Natural killer cell treated with Interleukin-12 subunit alpha and Interleukin-12 subunit beta and Interleukin-15 and Interleukin-18, amount 100 ng/mL, for 72 hours (primary cell): ENCODE results near the gene SREBF2. TPM values are rescaled to one million over a fixed set of nuclear protein-coding genes. Genes with fewer than 3 reads are reported as not detected.
A peak's percentile ranks its signal among the peaks of the same experiment; 100 is the strongest.

Experiments used
- ATAC-seq, 2 donors: fragments of 150-1000 bp; cut with Tn5 transposase in 1 of 2; sonication (Bioruptor Pico), chemical (Tn5 transposase) in 1 of 2; 2 replicates each; pipeline ENCODE4 v1.10.0; 2021
- DNase-seq: peaks from one replicate; pipeline ENCODE4 v3.0.0; 2022; ENCODE audit warnings: low spot score
- H3K27ac Mint-ChIP-seq, 2 donors: 1 replicate in 1 of 2; 2 replicates in 1 of 2; pipeline ENCODE4 v1.8.0; 2022; ENCODE audit warnings: mixed read lengths in 2 of 2, mild to moderate bottlenecking in 1 of 2, moderate library complexity in 1 of 2
- H3K27me3 Mint-ChIP-seq, 2 donors: 1 replicate in 1 of 2; 2 replicates in 1 of 2; pipeline ENCODE4 v1.8.0; 2022; ENCODE audit warnings: mixed read lengths in 2 of 2
- H3K36me3 Mint-ChIP-seq: one replicate; pipeline ENCODE4 v1.8.0; 2022; ENCODE audit warnings: mixed read lengths
- H3K4me1 Mint-ChIP-seq, 2 donors: 1 replicate in 1 of 2; 2 replicates in 1 of 2; pipeline ENCODE4 v1.8.0; 2022; ENCODE audit warnings: low read depth in 2 of 2, mixed read lengths in 2 of 2, mild to moderate bottlenecking in 1 of 2
- H3K4me3 Mint-ChIP-seq: one replicate; pipeline ENCODE4 v1.8.0; 2022; ENCODE audit warnings: mixed read lengths
- H3K9me3 Mint-ChIP-seq: 2 replicates; pipeline ENCODE4 v1.8.0; 2022; ENCODE audit warnings: mixed read lengths
- total RNA-seq, 2 donors: library from RNA; stranded (reverse); gene quantifications; one replicate each; pipeline ENCODE4 v1.2.3, GENCODE V29; 2022

SREBF2 gene
- total RNA-seq, 2 donors from 2014 or later, result 205 to 211 TPM

DNA sequence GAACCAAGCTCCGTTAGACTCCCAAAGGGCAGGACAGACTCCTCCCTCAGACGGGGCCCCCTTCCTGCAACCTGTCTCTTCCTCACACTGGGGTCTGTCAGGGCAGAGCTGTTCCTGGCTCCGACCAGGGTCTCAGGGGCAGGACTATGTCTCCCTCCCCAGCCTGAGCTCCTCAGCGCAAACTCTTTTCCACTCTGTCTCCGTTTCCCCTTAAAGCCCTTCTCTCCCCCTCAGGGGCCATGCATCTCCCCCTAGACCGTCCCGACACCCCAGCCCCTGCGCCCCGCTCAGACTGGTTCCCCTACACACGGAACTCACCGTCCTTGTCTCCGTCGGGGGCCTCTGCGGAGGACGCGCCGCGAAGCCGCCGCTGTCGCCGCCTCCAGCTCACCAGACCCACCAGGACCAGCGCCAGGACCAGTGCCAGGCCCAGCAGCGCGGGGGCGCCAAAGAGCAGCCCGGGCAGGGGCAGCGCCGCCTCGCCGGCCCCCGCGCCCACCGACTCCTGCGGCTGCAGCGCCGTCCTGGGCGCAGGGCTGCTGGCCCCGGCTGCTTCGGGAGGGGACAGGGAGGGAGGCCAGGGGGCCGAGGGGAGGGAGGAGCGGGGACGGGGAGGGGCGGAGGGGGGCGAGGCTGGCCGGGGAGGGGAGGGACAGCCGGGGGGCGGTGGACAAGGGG is 93.0 kb downstream of the SREBF2 start:
- Mint-ChIP-seq H3K4me1 (peaks cover 0 to 6% of the 10 kb centered on the region in 2 donors), H3K27ac (no peak overlapping the region), H3K27me3 (peaks cover 0 to 3% of the 10 kb centered on the region in 2 donors), H3K4me3 (peak overlapping the region; percentile 52), H3K36me3 (no peaks in the 10 kb centered on the region), H3K9me3 (no peaks in the 10 kb centered on the region)
- DNase-seq (no peak), ATAC-seq (peak; percentile 79 to 86)

DNA sequence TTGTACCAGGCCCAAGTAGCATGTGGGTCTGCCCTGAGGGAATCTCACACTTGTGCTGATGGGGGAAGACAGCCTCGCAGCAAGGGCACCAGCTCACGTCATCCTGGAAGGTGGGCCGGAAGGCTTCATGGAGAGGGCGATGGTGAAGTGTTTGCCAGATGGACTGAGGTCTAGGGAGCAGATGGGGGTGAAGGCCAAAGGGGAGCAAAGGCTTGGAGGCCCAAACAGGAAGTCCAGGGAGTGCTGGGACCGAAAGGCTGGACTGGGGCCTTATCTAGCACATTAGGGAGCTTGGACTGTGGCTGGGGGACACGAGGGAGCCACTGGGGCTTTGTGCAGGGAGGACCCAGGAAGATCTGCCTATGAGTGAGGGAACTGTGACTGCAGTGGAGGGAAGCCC is 94.9 kb downstream of the SREBF2 start:
- Mint-ChIP-seq H3K36me3 (no peaks in the 10 kb centered on the region), H3K27me3 (peaks cover 0 to 3% of the 10 kb centered on the region in 2 donors), H3K4me3 (peak overlapping the region; percentile 26), H3K9me3 (no peaks in the 10 kb centered on the region), H3K4me1 (peaks cover 0 to 8% of the 10 kb centered on the region in 2 donors), H3K27ac (no peak overlapping the region)
- DNase-seq, result no peak
- no peak for ATAC-seq

DNA sequence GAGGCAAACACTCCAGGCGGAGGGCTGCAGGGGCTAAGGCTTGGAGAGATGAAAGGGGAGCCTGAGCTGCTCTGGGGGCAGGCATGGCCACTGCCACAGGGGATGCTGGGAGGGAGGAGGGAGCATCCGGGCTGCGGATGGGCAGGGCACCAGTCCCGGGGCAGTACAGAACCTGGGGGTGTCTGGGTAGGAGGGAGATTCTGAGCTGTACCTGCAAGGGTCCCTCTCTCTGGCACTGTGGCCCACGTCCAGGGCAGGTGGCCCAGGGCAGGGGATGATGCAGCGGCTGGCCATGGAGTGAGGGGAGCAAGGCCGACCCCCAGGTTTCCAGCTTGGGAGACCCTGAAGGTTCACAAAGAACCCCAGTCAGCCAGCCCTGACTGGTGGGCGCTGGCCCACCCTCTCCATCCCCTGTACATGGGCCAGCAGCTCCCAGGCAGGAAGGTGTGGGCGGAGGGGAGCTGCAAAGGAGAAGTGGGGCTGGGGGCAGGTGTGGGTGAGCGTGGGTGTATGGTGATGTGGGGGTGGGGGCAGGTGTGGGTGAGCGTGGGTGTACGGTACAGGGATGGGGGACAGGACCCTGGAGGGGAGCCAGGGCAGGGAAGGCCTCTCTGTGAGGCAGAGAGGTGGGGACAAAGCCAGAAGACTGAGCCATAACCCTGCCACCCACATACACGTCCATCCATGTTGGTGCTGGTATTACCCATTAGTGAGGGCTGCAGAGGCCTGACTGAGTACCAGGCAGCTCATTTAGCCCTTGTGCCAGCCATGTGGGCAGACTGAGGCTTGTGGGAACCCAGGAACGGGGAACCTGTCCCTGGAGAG is 95.9 kb downstream of the SREBF2 start:
- no peak for DNase-seq
- Mint-ChIP-seq H3K9me3 (no peaks in the 10 kb centered on the region), H3K4me1 (peaks cover 0 to 8% of the 10 kb centered on the region in 2 donors), H3K36me3 (no peaks in the 10 kb centered on the region), H3K27ac (no peak overlapping the region), H3K4me3 (no peak overlapping the region), H3K27me3 (peaks cover 0 to 3% of the 10 kb centered on the region in 2 donors)
- ATAC-seq, result peak in 1 of 2 donors; percentile 4

DNA sequence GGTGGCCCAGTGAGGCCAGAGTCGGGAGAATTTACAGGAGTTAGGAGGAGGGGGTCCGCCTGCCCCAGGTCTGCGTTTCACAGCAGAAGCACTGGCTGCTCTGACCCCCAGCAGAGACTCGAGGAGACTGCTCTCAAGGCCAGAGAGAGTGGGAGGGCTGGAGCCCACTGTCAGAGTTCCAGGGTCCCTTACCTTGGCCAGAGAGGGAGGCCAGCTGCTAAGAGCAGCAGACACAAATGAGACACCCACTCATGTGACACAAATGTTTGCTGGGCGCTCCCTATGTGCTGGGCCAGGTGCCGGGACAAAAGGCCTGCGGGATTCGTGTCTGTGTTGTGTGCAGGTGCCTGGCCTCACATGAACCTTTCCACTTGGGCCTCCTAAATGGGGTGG is 96.5 kb downstream of the SREBF2 start:
- DNase-seq, result no peak
- Mint-ChIP-seq H3K27me3 (peaks cover 0 to 3% of the 10 kb centered on the region in 2 donors), H3K4me3 (no peak overlapping the region), H3K9me3 (no peaks in the 10 kb centered on the region), H3K4me1 (peaks cover 0 to 8% of the 10 kb centered on the region in 2 donors), H3K36me3 (no peaks in the 10 kb centered on the region), H3K27ac (no peak overlapping the region)
- no peak for ATAC-seq

DNA sequence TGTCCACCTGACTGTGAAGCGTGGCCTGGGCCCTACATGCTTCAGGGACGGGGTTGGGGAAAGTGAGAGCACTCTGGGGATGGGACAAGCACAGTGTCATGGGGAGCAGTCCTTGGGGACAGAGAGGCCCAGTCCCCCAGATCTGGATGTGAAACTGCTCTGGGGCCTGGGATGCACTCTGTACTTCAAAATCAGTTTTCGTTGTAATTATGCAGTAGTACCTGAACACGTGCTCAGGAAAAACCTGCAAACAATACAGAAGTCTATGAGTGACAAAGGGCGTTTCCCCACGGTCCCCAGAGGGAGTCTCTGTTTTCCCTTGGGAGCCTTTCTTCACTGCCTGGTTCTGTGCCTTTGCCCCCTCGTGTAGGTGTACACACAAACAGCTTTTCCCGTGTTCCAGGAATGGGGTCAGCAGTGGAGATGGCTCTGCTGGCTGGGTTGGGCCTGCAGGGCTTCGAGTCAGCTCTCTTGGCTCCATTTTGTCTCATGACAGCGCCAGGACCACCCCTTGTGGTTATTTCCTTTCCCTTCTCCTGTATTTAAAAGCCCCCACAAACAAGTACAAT is 98.9 kb downstream of the SREBF2 start:
- H3K27ac Mint-ChIP-seq, result no peak overlapping the region
- no peaks in the 10 kb centered on the region for H3K27me3 Mint-ChIP-seq
- H3K4me3 Mint-ChIP-seq, result no peak overlapping the region
- ATAC-seq, result no peak
- H3K9me3 Mint-ChIP-seq, result no peaks in the 10 kb centered on the region
- no peak for DNase-seq
- H3K36me3 Mint-ChIP-seq, result no peaks in the 10 kb centered on the region
- peaks cover 0 to 2% of the 10 kb centered on the region in 2 donors for H3K4me1 Mint-ChIP-seq

DNA sequence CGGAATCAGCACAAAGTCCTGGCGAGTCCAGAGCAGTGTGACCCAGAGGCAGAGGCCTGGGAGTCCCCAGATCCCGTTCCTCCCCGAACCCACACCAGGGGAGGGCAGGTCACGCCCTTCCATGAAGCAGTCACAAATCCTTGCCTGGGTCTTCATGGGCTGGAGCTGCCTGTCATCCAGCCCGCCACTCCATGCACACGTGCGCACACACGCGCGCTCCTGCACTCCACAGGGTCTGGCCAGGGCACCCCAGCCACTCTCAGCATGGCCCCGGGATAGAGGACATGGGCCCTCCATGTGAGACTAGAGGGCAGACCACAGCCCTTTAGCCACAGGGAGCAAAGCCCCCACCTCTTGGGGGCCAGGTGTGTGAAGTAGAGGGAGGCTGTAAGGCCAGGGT is 99.4 kb downstream of the SREBF2 start:
- Mint-ChIP-seq H3K27me3 (no peaks in the 10 kb centered on the region), H3K36me3 (no peaks in the 10 kb centered on the region), H3K27ac (no peak overlapping the region), H3K4me3 (no peak overlapping the region), H3K4me1 (peaks cover 0 to 2% of the 10 kb centered on the region in 2 donors), H3K9me3 (no peaks in the 10 kb centered on the region)
- ATAC-seq, result no peak
- no peak for DNase-seq

DNA sequence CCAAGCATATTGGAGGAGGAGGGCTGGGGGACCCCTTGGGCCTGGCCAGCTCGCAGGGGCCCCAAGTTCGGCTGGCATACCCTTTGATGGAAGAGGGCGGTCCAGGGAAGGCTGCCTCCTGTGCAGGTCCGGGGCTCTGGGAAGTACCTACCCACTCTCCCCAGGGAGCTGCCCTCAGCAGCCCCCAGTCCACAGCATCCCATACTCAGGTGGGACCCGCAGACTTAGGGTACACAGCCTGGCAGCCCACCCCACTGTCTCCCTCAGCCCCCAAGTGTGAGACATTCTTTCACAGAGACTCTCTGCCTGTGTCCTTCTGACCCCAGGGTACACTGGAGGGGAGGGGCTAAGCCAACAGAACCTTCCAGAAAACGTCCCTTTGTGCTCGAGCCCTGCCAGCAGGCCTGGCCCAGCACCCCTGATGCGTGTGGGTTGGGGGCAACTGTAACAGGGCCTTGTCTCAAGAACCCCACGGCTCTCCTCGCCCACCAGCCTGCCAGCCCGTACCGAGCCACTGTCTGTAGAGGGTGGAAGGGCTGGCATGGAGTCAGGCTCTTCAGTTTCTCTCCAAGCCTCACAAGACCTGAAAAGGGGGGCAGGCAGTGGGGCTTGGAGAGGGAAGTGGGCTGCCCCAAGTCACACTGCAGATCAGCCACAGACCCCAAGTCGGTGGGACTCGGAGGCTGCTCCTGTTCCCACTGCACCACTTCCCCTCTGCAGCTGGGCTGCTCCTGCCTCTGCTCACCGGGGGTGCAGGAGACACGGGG is 100.7 kb downstream of the SREBF2 start:
- Mint-ChIP-seq H3K4me3 (no peak overlapping the region), H3K4me1 (peaks cover 0 to 2% of the 10 kb centered on the region in 2 donors), H3K27ac (no peak overlapping the region), H3K27me3 (no peaks in the 10 kb centered on the region), H3K9me3 (no peaks in the 10 kb centered on the region), H3K36me3 (no peaks in the 10 kb centered on the region)
- ATAC-seq (peak in 1 of 2 donors; percentile 9), DNase-seq (no peak)

DNA sequence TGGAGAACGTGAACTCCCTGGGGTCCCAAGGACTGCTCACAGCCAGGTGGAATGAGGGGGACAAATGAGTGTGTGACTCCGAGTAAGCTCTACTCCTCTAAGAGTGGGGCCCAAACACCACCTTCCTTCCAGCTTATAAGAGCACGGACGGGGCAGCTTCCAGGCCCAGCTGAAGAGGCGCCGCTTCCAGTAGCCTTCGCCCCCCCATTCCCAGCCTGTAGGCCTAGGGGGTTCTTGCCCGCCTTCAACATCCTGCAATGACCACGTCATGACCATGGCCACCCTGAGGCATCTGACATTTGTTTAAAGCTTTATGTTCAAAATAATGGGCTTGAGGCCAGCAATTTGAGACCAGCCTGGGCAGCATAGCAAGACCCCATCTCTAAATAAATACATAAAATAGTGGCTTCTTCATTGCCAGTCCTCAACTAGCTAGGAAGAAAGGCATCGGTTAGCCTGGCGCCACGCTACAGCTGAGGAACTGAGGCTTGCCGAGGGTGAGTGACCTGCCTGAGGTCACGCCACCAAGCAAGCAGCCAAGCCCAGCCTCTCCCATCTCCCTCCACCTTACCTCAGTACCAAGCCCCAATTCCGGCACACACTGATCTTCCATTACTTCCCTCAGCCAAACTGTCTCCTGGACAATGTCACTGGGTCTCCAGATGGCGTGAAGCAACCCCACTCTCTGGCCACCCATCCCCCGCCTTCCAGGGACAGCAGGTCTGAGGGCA is 101.5 kb downstream of the SREBF2 start:
- Mint-ChIP-seq H3K36me3 (no peaks in the 10 kb centered on the region), H3K9me3 (no peaks in the 10 kb centered on the region), H3K4me1 (peaks cover 3 to 5% of the 10 kb centered on the region in 2 donors), H3K4me3 (no peak overlapping the region), H3K27me3 (no peaks in the 10 kb centered on the region), H3K27ac (no peak overlapping the region)
- ATAC-seq (no peak), DNase-seq (no peak)

DNA sequence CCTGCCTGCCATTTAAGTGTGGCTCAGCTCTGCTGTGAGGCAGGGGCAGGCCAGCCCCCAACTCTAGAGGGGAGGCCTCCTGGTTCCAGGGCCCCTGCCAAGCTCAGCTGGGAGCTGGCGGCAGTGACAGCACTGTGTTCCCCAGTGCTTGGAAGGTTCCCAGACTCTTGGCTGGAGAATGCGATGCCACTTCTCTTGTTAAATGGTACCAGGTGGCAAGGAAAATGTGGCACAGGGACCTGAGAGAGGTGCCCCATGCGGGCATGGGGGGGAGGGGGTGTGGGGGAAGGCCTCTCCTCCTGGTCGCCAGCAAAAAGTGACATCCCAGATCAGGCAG is 102.1 kb downstream of the SREBF2 start:
- Mint-ChIP-seq H3K9me3 (no peaks in the 10 kb centered on the region), H3K4me3 (no peak overlapping the region), H3K27ac (no peak overlapping the region), H3K4me1 (peaks cover 8 to 10% of the 10 kb centered on the region in 2 donors), H3K27me3 (no peaks in the 10 kb centered on the region), H3K36me3 (no peaks in the 10 kb centered on the region)
- DNase-seq (no peak), ATAC-seq (no peak)

DNA sequence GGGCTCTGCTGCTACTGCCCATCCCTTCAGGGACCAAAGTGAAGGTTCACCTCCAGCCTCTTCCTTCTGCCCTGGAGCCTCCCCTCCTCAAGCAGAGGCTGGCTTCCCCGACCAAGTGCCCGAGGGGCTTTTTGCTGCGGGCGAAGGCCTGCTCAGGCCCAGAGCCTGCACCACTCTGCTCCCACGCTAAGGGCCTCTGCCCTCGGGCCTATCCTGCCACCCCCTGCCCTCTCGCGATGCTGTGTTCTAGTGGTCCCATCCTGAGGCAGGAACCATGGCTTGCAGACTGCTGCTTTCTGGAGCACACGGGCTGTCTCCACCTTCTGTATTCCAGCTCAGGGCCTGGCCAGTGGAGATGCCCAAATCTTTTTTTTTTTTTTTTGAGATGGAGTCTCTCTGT is 102.6 kb downstream of the SREBF2 start:
- no peak for DNase-seq
- no peak overlapping the region for H3K4me3 Mint-ChIP-seq
- ATAC-seq, result no peak
- H3K27ac Mint-ChIP-seq, result no peak overlapping the region
- no peaks in the 10 kb centered on the region for H3K27me3 Mint-ChIP-seq
- no peaks in the 10 kb centered on the region for H3K9me3 Mint-ChIP-seq
- H3K36me3 Mint-ChIP-seq, result no peaks in the 10 kb centered on the region
- H3K4me1 Mint-ChIP-seq, result peaks cover 14% of the 10 kb centered on the region in 2 donors

DNA sequence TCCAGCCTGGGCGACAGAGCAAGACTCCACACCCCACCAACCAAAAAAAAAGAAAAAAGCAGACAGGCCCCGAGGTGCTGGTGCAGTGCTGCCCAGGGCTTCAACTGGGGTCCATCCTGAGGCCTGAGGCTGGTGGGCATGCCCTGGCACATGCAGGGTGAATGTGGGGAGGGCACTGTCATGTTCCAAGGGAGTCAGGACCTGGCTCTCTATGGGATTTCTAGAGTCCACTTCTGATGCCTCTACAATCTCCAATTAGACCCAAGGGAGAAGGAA is 103.9 kb downstream of the SREBF2 start:
- Mint-ChIP-seq H3K4me1 (peaks cover 21 to 25% of the 10 kb centered on the region in 2 donors), H3K36me3 (no peaks in the 10 kb centered on the region), H3K27ac (no peak overlapping the region), H3K9me3 (no peaks in the 10 kb centered on the region), H3K4me3 (no peak overlapping the region), H3K27me3 (no peaks in the 10 kb centered on the region)
- ATAC-seq, result no peak
- DNase-seq, result no peak

DNA sequence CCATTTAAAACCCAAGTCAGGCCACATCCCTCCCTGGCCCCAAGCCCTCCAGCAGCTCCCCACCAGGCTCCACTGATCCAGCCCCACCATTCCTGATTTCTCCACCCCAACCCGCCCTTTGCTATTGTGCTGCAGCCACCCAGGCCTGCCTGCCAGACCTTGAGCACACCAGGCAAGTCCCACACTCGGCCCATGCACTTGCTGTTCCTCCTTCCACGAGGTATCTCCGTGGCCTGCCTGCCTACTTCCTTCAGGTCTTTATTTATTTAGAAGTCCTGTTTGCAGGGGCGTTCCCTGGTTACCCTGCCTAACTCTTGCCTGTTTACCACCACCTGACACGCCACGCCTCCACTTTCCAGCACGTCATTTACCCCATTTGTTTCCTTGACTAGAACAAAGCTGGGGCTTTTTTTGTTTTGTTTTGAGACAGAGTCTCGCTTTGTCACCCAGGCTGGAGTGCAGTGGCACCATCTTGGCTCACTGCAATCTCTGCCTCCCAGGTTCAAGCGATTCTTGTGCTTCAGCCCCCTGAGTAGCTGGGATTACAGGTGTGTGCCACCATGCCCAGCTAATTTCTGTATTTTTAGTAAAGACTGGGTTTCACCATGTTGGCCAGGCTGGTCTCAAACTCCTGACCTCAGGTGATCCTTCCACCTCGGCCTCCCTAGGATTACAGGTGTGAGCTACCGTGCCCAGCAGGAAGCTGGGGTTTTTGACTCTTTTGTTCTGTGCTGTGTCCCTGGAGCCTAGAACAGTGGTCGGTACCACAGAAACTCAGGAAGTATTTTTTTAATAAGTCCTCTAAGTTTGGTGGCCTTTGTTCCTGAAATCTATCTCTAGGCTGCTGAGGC is 107.3 kb downstream of the SREBF2 start:
- H3K36me3 Mint-ChIP-seq, result peaks cover 5% of the 10 kb centered on the region
- peaks cover 21 to 34% of the 10 kb centered on the region in 2 donors for H3K4me1 Mint-ChIP-seq
- no peaks in the 10 kb centered on the region for H3K27me3 Mint-ChIP-seq
- ATAC-seq (peak; percentile 53 to 79), DNase-seq (no peak)
- no peaks in the 10 kb centered on the region for H3K9me3 Mint-ChIP-seq
- peak overlapping the region; percentile 91 to 95 for H3K27ac Mint-ChIP-seq
- H3K4me3 Mint-ChIP-seq, result peak overlapping the region; percentile 73
